ENCODE results near the gene DEGS2.
"Not testable (repeated sequence)": the region's sequence is repeated elsewhere in the genome, so short reads cannot be mapped to it uniquely, and the experiment has no call there.

Gene DEGS2

DNA sequence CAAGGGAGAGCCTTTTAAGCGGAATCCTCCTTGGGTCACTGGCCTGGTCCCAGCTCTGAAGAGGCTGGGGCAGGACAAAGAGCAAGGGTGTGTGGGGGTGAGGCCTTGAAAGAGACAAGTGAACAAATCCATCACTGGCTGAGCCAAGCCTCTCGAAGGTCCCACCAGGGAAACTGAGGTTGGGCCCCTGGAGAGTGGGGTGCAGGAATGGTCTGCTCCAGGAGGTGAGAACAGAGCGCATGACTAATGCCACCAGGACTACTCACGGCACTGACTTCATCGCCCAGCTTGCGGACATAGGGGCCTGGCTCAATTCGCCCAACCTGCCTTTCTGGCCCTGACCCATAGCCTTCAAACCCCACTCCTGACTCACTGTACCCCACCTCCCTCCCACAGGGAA is 19.2 kb upstream of the DEGS2 start:
- no peak for DNase-seq

DNA sequence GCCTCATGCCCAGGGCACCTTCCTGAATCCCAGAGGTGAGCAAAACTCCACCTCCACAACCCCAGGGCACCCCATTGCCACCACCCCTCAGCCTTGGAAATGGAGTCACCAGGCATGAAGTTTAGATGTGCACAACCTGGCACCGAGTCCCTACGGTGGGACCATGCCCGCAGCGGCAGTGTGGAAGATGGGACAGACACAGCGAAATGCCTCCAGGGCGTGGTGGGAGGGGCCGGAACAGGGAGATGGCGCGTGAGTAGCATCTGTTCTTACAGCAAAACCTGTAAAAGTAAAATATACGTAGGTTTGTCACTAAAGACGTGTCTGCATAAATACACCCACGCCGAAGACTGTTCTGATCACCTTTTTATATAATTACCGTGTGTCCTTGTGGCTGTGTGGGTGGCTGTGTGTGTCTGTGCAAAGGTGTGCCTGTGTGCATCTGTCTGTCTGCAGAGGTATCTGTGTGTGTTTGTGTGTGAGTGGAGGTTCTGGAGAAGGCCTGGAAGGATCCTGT is 17.4 kb upstream of the DEGS2 start:
- no peak for DNase-seq

DNA sequence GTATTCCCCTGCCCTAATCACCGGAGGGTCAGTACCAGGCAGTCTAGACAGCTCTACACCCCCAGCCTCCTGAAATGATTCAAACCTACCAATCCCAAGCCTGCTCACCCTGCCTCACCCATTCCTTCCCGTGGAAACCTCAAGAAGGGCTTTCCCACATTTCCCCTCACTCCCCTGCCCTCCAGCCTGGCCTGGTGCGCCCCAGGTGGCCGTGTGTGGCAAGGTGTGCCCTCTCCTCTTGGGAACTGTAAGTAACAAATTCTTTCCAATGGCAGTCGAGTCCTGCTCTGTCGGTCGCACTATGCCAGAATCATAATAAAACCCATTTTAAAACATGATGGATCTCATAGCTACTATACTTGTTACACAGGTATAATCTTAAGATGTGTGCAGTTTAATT is 13.9 kb upstream of the DEGS2 start:
- no peak for DNase-seq

DNA sequence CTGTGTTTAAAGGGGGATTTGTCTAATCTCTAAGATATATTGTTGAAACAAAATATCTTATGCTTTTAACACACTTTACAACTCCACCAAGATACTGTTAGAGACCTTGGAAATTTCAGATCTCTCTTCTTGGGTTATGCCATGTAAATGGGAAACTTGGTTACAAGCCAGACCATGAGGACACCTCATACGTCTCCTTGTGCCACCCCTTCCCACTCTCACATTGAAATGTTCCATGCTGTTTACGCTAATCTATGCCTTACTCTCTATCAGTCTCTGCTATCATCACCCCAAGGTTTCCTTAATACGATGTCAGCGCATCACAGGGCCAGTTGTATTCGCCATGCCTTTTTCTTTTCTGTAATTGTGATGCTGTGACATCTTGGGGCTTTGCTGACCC is 13.4 kb upstream of the DEGS2 start:
- DNase-seq: no peak

DNA sequence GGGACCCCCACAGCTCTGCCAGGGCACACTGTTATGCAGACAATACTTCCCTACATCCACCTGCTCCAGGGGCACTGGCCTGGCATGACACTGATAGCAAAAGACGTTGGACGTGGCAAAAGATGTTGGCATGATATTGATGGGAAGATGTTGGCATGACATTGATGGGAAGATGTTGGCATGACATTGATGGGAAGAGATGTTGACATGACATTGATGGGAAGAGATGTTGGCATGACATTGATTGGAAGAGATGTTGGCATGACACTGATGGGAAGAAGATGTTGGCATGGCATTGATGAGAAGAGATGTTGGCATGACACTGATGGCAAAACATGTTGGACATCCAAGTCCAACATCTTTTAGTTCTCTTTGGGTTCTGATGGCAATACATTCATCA is 11.4 kb upstream of the DEGS2 start:
- DNase-seq: no peak

DNA sequence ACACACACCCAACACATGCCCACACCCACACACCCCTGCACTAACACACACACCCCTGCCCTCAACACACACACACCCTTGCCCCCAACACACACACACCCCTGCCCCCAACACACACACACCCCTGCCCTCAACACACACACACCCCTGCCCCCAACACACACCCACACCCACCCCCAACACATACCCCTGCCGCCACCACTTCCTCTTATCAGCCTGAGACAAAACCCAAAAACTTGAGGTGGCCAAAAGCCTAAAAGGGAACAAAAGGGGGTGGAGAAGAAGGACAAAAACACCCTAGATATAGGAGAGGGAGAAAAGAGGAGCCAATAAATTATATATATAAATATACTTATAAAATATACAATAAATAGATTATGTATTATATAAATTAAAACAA is 9.1 kb upstream of the DEGS2 start:
- DNase-seq: no peak

DNA sequence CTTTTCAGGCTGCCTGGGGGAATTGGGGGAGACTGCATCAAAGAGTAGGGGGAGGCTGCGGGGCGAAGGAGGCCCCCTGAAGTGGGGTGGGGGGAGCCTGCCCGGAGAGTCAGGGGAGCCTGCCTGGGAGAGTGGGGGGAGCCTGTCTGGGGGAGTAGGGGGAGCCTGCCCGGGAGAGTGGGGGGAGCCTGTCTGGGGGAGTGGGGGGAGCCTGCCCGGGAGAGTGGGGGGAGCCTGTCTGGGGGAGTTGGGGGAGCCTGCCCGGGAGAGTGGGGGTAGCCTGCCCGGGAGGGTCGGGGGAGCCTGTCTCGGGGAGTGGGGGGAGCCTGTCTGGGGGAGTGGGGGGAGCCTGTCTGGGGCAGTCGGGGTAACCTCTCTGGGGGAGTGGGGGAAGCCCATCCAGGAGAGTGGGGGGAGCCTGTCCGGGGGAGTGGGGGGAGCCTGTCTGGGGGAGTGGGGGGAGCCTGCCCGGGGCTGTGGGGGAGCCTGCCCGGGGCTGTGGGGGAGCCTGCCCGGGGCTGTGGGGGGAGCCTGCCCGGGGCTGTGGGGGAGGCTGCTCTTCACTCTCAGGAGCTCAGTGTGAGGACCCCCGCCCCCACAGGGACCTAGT is 6.5 kb upstream of the DEGS2 start:
- DNase-seq: no peak

DNA sequence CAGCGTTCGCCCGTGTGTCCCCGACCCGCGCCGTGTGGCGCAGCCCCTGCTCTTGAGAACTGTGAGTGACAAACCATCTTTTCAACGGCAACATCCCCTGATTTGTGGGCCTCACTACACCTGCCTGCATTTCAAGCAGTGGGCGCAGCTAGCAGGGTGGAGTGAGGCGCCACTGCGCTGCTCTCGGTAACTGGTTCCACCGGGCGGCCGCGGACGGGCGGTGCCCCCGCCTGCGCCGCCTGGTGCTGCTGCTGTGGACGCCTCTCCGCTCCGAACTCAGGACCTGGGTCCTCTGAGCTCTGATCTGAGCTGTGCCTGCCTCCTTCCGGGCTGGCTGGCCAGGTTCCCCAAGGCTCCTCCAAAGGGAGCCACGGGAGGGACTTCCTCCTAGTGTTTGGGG is 5.9 kb upstream of the DEGS2 start:
- DNase-seq: no peak

DNA sequence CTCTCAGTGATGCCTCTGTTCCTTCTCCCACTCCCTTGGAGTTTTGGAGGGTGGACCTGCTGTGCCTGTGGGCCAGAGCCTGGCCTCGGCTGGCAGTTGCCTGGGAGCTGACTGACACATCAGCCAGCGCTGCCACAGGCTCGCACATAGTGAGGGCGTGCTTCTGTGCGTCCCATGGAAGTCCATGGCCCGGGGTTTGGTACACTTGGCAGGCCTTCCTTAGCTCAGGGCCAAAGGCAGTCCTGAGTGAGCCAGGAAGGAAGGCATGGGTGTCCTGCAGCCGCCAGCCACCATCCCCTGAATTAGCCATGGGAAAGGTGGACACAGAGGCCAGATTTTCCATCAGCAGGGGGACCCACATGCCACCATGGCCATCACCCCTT is 1.1 kb upstream of the DEGS2 start:
- no peak for DNase-seq

DNA sequence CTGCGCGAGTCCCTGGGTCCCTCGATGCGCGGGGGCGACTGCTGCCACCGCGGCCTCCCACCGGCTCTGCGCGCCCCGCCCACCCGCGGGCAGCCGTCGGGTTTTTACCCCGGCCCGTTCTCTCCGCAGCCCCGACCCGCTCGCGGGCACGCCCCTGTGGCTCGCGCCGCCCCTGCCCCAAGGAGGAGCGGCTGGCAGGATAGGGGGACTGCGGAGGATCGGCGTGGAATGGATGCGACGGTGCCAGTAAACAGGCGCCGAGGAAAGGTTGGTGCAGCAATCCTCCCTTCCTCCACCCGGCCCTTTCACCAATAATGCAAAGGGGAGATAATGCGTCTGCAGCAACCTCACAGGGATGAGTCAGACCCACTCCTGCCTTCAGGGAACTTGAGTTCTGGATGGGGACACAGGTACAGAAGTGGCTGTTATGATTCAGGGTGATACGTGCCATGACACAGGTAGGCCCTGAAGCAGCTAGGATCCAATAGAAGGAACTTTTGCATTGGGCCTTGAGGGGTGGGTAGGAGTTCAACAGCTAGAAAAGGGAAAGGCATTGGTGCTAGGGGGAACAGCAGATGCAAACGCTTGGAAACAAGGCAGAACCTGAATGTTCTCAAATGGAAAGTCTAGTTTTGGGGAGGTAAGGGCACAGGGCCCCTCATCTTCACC is 554 bp upstream of the DEGS2 start:
- no peak for DNase-seq

DNA sequence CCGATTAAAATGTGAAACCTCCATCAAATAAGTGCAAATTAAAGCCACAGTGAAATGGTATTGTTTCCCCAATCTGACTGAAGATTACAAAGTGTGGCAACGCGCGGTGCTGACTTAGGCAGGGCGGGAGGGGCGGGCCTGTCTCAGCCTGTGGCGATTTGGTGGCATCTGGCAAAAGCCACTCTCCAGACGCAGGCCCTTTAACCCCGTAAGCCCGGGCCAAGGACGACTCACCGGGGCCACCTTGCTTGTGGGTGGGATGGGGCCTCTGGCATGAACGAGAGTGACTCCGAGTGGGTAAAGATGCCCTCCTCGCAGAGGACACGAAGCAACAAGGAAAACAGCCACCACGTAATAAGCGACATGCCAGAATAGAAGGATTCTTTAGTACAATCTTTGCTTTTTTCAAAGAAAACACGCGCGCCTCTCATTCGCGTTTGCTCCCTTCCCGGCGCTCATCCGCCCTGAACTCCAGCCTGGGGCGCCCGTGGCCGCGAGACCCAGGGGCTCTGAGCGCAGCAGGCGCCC is 815 bp downstream of the DEGS2 start:
- DNase-seq: no peak

DNA sequence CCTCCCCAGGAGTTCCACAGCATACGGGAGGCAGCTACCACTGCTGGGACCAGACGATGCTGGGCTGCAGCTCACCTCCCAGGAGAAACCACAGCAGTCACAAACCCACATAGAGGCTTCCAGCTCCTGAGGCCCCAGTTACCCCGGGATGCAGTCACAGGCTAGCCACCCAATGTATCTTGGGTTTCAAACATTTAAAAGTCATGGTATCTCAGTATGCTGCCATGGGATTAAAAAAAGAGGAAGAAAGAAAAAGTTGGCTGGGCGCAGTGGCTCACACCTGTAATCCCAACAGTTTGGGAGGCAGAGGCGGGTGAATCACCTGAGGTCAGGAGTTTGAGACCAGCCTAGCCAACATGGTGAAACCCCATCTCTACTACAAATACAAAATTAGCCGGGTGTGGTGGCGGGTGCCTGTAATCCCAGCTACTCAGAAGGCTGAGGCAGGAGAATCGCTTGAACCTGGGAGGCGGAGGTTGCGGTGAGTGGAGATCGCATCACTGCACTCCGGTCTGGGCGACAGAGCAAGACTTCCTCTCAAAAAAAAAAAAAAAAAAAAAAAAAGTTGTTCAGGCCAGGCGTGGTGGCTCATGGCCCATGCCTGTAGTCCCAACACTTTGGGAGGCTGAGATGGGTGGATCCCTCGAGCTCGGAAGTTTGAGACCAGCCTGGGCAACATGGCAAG is 1.8 kb downstream of the DEGS2 start:
- not testable (repeated sequence) for DNase-seq

DNA sequence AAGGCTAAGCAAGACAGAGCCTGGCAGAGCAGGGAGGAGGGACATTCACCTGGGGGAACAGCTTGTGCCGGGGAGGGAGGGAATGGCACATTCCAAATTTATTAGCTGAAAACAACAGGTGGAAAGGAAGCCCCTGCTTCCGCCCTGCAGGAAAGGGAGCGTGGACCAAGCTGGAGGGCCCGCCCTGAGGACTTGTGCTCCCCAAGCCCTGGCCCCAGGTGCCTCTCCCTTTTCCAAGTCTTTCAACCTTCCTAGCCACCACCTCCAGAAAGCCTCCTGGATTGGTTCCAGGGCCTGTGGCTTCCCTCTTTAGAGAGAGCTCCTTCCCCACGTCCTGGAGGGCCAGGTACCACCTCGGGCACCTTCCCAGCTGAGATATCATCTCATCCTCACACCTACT is 2.7 kb downstream of the DEGS2 start:
- no peak for DNase-seq

DNA sequence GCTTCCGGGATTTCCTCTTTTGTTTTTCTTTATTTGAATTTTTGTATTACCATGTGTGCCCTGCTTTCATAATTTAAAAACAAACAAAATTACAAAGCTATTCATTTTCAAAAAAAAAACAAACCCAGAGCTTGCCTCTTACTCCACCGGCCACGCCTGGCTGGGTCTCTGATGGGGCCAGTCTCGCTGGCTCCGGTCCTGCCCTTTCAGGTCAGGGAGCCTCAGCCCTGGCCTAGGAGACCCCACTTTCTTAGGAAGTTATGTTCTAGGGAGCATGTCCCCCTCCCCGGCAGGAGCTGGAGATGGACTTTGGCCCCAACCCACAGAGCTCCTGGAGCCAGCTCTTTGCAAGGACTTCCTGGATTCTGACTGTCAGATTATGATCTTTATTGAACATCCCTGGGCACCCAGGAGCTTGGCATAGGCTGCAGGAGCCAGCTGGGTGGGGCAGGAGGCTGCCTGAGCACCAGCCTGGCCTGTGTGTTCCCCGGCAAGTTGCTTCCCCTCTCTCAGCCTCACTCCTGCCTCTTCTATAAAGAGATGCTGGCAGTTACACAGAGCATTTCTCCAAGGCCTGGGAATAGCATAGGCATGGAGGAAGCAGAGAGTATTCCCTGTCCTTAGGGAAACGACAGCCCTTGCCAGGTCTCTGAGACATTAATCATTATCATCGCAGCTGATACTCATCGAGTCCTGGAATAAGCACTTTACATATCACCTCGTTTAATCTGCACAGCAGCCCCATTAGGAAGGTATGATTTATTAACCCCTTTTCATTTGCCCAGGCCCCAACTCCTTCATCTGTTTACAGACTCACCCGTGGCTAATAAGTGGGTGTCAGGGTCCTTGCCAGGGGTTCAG is 3.5 kb downstream of the DEGS2 start:
- no peak for DNase-seq

DNA sequence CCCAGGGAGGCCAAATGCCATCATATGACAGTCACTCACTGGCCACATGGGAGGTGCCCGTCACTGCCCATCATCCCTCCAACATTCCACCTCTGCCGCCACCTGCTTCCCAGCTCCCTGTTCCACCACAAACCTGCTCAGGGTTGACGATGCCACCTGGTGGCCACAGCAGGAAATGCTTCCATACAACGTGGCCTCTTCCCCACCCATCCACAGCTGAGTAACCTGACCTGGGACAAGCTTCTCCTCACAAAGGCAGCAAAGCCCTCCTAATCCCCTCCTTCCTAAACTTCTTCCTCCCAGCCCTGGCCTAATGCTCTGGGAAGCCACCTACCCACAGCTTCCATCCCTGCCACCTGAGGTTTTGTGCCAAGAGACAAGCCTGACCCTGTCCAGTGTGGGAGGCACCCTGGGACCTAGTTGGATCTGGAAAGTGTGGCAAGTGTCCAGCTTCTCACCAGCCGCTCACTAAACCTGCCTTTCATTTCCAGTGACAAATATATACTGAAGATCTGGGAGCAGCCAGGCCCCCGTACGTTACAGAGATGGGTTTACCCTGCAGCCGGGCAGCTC is 4.3 kb downstream of the DEGS2 start:
- no peak for DNase-seq

DNA sequence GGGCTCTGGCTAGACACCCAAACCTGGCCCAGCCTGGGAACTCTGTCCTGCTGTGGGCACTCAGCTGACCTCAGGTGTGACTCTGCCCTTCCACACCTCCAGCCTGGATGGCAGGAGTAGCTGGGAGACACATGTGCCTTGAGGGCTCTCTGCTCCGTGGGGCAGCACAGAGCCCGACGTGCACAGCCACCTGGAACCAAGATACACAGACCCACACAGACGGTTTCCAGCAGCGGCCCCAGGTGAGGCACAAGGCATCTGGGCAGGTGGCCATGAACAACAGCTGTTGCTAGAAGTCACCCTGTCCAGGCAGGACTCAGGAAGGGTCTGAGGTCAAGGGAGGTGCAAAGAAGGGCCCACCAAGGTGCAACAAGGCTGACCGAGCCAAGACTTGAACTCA is 5.9 kb downstream of the DEGS2 start:
- no peak for DNase-seq

DNA sequence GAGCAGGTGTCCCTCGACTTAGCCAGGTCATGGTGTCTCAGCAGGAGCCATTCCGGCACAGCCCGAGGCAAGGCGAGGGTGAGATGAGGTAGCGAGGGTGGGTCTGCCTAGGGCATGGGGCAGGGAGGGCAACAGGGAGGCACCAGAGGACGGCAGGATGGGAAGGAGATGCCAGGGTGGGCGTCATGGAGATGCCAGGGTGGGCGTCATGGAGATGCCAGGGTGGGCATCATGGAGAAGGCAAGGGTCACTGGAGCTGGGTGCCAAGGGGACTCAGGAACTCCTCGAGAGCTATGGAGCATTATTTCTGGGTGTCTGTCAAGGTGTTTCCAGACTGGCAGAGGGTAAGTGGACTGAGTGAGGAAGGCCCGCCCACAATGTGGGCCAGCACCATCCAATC is 7.4 kb downstream of the DEGS2 start:
- DNase-seq: no peak

DNA sequence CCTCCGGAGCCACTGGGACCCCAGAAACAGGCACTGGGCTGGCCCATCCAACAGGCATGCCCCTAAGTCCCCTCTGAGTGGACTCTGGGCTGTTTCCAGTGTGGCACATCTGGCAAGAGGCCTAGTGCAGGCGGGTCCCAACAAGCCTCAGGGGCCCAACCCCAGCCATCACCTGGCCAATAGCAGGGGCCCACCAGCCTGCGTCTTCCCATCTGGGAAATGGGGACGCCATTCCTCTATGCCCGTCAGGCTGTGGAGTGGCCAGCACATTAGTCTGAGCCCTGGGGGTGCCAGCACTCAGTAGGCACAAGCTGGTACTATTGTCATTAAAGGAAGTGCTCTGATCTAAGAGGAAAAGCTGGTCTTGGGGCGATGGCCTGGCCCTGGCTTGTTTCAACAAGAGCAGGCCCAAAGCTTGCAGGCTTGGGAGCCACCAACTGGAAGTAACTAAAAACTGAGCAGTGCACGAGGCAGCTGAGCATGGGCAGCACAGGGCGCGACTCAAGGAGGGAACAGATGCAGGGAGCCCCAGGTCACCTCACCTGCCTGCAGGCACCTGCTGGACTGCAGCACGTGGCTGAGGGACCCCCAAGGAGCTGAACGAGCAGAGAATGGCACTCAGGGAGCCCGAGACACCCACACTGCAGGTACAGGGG is 8.4 kb downstream of the DEGS2 start:
- no peak for DNase-seq

DNA sequence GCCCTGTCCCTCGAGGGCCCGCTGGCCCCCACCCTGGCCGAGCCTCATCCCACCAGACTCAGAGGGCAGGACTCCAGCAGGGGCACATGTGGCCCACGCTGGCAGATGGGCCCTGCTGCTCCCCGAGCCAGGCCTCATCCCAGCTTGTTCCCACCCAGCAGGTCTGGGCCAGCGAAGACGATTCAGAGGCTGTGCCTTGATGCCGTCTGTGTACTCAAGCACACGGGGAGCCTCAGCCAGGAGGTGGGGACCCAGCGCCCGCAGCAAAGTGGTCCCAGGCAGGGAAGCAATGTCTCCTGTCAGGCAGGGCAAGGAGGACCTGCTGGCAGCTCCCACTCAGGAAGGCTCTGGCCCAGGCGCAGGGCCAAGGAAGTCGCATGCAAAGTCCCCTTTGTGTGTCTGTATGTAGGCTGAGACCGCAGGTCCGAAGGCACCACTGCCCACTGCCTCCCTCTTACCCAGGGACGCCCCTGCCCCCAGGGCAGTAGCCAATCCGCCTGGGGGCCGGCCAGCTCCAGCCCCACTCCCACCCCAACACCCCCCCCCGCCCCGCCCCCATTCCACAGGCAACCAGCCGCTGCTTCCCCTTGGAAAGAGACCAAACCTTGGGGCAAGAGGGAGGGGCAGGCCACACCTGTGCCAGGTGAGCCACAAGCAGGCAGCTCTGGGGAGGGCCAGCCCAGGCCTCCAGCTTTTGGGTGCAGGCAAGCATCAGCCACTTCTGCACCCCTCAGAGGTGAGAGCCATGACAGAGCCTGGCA is 9.4 kb downstream of the DEGS2 start:
- no peak for DNase-seq

DNA sequence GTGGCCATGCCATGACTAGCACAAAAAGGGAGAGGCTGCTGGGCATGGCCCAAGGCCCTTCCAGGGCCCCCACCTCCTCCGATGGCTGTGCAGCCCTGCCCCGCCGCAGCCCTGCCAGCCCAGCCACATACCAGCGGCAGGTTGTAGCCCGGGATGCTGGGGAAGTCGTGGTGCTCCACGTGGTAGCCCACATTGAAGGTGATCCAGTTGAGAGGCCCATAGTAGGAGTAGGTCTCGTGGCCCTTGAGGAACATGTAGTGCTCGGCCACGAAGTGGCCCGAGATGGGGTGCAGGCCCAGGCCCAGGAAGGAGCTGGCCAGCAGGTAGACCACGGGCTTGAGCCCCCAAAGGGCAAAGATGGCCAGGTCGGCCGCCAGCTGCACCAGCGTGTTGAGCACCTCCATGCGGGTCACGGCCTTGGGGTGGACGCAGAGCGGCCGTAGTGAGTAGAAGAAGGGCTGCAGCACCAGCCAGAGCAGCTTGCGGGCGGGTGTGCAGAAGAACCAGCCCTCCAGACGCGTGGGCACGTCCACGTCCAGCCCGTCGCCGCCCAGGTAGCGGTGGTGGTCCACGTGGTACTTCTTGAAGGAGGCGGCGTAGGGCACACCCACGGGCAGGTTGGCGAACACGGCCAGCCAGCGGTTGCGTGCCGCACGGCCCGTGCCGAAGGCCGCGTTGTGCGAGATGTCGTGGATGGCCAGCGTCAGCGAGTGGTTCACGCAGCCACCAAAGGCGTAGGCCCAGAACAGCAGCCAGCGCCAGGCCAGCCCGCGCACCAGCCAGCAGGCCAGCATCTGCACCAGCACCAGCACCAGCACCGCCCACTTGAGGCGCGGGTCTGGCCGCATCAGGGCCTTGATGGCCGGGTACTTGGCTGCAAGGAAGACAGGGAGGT is 10.4 kb downstream of the DEGS2 start:
- DNase-seq: no peak

Data from hippocampal formation (tissue), 2 donors.